Osteocyte (in vitro differentiated cells): ENCODE measurements around the gene CAPN11. TPM values are rescaled to one million over a fixed set of nuclear protein-coding genes. Genes with fewer than 3 reads are reported as not detected.

Source experiments
- DNase-seq: peaks from one replicate; pipeline ENCODE4 v3.0.0; 2021; ENCODE audit warnings: mixed read lengths; ENCODE audit not compliant: unreplicated experiment; ENCODE audit errors: extremely low spot score
- H3K27ac Mint-ChIP-seq: one replicate; pipeline ENCODE4 v1.8.0; 2021; ENCODE audit warnings: mild to moderate bottlenecking, mixed read lengths; ENCODE audit not compliant: unreplicated experiment
- H3K27me3 Mint-ChIP-seq: one replicate; pipeline ENCODE4 v1.8.0; 2021; ENCODE audit warnings: mixed read lengths; ENCODE audit not compliant: unreplicated experiment
- H3K36me3 Mint-ChIP-seq: one replicate; pipeline ENCODE4 v1.8.0; 2021; ENCODE audit warnings: mixed read lengths; ENCODE audit not compliant: unreplicated experiment
- H3K4me1 Mint-ChIP-seq: one replicate; pipeline ENCODE4 v1.8.0; 2021; ENCODE audit warnings: mixed read lengths; ENCODE audit not compliant: unreplicated experiment
- H3K4me3 Mint-ChIP-seq: one replicate; pipeline ENCODE4 v1.8.0; 2021; ENCODE audit warnings: mild to moderate bottlenecking, moderate library complexity, mixed read lengths; ENCODE audit not compliant: unreplicated experiment
- H3K9me3 Mint-ChIP-seq: one replicate; pipeline ENCODE4 v1.8.0; 2021; ENCODE audit warnings: mixed read lengths; ENCODE audit not compliant: unreplicated experiment
- CTCF ChIP-seq: fragments of 200-600 bp; sonication (generic); IDR thresholded peaks from 2 replicates; pipeline ENCODE4 v1.5.0; 2021; ENCODE audit warnings: antibody characterized with exemption, mild to moderate bottlenecking, moderate library complexity
- total RNA-seq: library from RNA; stranded (reverse); gene quantifications from 2 replicates; pipeline ENCODE4 v1.2.1, GENCODE V29; 2021

CAPN11 gene
- total RNA-seq, 1 donor from 2014 or later = not detected

GRCh38 chr6:44127186-44128019, 31.2 kb upstream of the CAPN11 start, which contains the start of the genes MRPL14 and TMEM63B:
MRPL14 (minus strand) TSS chr6:44127452; CDS start chr6:44116611, 10,841 bp downstream.
TMEM63B (plus strand) TSS chr6:44127554; CDS start chr6:44134585, 7,031 bp downstream.
- Mint-ChIP-seq H3K9me3 (no peaks in the 10 kb centered on the region), H3K4me3 (peak within 1 kb of the TSS; percentile 92), H3K4me1 (peaks cover 60% of the 10 kb centered on the region), H3K27me3 (no peaks in the 10 kb centered on the region), H3K27ac (peak within 1 kb of the TSS; percentile 93), H3K36me3 (peaks cover 2% of the 10 kb centered on the region)
- peak; percentile 98 for DNase-seq
- no peak for TF ChIP-seq CTCF

DNA sequence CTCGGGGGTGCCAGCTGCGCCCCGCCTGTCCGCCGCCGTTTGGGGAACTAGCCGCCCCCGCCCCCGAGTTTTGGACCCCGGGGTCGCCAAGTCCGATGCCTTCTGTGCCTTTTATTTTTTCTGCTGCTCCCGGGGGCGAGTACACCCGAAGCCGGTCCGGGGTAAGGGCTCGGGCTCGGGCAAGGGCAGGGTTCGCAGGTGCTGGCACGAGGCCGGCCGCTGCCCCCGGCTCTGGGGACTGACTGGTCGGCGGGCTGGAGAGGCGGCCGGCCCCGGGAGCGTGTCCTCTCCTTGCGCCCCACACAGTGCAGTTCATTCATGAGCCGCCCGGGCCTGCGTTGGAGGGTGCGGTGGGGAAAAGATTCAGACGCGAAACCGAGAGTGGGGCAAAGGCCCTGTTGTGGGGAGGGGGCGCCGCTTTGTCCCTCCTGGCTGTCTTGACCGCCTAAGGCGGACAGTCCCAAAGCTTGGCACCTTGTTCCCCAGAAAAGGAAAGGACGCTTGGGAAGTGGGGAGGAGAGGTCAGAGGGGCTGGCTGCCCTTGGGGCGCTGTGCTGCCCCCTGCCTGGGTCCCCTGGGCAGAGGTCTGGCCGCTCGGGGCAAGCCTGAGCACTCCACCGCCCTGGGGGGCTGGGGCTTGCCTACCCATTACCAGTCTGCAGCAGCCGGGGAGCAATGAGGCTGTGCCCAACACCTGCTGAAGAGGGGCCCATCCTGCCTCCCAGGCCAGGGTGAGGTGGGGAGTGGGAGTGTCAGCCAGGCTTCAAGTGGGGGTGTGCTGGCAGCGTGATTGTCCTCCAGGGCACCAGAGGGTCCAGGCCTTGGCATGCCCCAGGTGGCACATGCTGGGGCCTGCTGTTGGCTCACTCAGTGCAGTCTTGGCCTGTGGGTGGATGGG, 30.4 kb upstream of the CAPN11 start:
- Mint-ChIP-seq H3K27me3 (no peaks in the 10 kb centered on the region), H3K9me3 (no peaks in the 10 kb centered on the region), H3K4me3 (peak overlapping the region; percentile 84), H3K27ac (no peak overlapping the region), H3K4me1 (peaks cover 60% of the 10 kb centered on the region), H3K36me3 (peaks cover 2% of the 10 kb centered on the region)
- no peak for DNase-seq
- TF ChIP-seq CTCF = no peak

- no peak for DNase-seq
- H3K27me3 Mint-ChIP-seq = no peaks in the 10 kb centered on the region
- no peak for TF ChIP-seq CTCF
- H3K27ac Mint-ChIP-seq = no peak overlapping the region
- peaks cover 4% of the 10 kb centered on the region for H3K36me3 Mint-ChIP-seq
- H3K4me1 Mint-ChIP-seq = peaks cover 50% of the 10 kb centered on the region
- no peaks in the 10 kb centered on the region for H3K9me3 Mint-ChIP-seq
- H3K4me3 Mint-ChIP-seq = no peak overlapping the region
Observed at GRCh38 chr6:44129841-44130322, 28.7 kb upstream of the CAPN11 start.

GRCh38 chr6:44131892-44132291, 26.7 kb upstream of the CAPN11 start:
- peaks cover 32% of the 10 kb centered on the region for H3K4me1 Mint-ChIP-seq
- H3K4me3 Mint-ChIP-seq = no peak overlapping the region
- H3K27ac Mint-ChIP-seq = peak overlapping the region; percentile 29

More at GRCh38 chr6:44131892-44132291, 26.7 kb upstream of the CAPN11 start:
- no peak for DNase-seq
- TF ChIP-seq CTCF = no peak
- H3K27me3 Mint-ChIP-seq = no peaks in the 10 kb centered on the region
- H3K9me3 Mint-ChIP-seq = no peaks in the 10 kb centered on the region
- H3K36me3 Mint-ChIP-seq = peaks cover 13% of the 10 kb centered on the region
